ENCODE measurements around the gene ATP6V0C.

ATP6V0C gene

DNA sequence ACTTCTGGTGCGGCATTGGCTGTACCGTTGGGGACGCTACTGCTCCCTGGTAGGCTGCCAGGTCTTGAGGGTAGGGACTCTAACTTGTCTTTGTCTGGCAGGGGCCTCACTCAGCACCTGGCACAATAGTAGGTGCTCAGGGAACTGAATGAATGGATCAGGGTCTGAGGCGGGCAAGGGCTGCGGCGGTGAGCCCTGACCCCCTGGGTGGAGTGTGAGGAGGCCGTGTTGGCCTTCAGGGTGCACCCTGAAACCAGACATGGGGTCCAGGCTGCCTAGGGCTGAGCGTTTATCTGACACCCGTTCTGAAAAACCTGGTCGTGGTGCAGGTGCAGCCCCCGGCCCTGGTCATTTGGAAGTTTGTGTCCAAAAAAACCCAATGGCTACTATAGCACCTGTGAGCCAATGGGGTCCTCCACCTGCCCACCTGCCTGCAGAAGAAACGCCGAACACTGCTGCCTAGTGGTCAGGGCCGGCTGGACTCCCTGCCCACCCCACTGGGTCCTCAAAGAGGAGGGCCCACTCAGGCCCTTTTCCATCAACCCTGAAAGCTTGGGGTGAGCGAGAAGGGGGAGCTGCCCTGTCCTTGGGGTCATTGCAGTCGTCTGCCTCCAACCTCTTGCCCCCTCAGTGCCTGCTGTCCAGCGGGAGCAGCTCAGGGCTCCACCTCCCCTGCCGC, 4.9 kb upstream of the ATP6V0C start:
- no peak for DNase-seq (ENCODE audit: low spot score)

- no peak for DNase-seq (ENCODE audit: low spot score)
These were observed 2.5 kb upstream of the ATP6V0C start for GRCh38 chr16:2511128-2511800.

- no peak for DNase-seq (ENCODE audit: low spot score)
These were observed 1.6 kb upstream of the ATP6V0C start for GRCh38 chr16:2511996-2512734.

DNA sequence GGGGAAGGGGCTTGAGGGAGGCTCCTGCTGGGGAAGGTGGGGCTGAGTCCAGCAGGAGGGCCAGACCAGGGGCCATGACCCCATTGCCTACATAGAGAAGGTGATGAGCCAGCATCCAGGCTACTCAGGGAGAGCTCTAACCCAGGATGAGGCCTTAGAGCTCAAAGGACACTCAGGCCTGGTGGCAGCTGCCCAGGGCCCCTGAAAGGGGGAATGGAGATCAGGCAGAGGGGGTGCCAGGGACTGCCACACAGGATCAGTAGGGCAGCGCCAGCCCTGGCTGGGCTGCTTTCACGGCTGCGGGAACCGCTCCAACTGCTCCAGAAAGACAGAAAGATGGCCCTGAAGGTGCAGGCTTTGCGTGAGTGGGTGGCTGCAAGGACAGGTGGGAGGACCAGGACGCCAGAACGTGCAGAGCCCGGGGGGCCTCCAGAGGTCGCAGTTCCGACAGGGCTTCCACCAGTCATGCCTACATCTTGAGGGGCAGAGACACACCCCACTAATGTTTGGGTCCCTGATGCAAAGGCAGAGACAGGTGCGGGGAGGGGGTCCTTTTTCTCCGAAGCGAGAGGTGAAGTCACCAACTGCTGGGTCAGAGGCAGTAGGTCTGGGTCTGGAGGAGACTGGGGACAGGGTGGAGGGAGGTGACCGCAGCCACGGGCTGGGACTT, 882 bp upstream of the ATP6V0C start:
- DNase-seq (ENCODE audit: low spot score): no peak

DNA sequence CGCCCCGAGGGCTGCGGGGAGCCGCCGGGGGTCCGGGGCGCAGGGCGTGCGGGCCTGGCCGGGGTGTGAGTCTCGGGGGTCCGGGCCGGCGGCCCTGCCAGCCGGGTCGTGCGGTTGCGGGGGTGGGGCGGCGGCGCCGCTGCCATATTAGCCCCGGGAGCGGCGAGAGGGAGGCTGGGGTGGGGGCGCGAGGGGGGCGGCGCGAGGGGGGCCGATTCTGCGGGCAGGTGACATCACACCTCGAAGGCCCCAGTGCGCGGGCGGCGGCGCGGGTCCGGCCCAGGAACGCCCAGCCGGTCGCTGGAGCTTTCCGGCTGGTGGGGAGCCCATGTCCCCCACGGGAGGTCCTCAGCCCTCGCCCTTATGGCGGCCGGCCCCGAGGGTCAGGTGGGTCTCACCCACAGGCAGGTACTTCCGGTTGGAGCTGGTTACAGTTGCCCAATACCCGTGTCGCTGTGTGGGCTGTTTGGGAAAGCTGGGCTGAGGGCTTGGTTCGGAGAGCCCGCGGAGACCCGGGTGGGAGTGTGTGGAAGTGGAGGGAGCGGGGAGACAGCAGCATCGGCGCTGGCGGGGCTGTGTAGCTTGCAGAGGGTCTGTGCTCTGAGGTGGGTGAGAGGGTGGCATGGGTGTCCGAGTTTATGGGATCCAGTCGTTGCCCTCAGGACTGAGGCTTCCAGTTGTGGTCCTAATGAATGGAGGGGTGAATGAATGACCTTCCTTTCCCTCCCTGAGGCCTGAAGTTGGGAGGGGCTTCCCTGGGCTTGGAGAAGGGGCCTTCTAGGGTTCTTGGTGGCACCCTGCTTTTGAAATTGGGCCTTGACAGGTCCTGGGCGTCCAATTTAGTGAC, 804 bp downstream of the ATP6V0C start:
- no peak for DNase-seq (ENCODE audit: low spot score)

GRCh38 chr16:2515180-2515851, 1.6 kb downstream of the ATP6V0C start:
- DNase-seq (ENCODE audit: low spot score): no peak

GRCh38 chr16:2516391-2517240, 2.9 kb downstream of the ATP6V0C start:
- no peak for DNase-seq (ENCODE audit: low spot score)

DNA sequence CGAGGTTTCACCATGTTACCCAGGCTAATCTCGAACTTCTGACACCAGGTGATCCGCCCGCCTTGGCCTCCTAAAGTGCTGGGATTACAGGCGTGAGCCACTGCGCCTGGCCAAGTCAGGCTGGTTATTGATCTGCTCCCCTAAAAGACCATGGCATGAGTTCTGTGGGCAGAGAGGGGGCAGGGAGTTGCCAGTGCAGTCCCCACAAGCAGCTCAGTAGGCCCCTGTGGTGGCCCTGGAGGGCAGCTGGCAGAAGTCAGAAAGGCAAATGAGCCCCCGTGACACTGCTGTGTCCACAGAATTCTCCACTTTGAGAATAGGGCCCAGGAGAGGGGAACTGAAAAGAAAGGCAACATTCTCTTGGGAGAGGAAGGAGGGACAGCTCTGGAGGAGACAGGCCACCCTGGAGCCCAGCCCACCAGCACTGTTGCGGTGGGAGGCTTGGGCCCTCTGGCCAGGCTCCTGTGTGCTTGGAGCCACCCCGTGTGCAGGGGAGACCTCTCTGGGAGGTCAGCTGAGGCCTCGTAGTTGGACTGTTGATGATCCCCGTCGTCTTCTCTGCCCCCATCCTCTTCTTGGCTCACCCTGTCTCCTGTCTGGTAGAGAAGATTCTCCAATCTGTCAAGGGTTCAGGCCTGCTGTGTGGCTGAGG, 4.3 kb downstream of the ATP6V0C start:
- DNase-seq (ENCODE audit: low spot score): no peak

- DNase-seq (ENCODE audit: low spot score): no peak
These were observed 5.3 kb downstream of the ATP6V0C start for GRCh38 chr16:2518823-2519710.

GRCh38 chr16:2519711-2520080, 5.9 kb downstream of the ATP6V0C start:
- no peak for DNase-seq (ENCODE audit: low spot score)

DNA sequence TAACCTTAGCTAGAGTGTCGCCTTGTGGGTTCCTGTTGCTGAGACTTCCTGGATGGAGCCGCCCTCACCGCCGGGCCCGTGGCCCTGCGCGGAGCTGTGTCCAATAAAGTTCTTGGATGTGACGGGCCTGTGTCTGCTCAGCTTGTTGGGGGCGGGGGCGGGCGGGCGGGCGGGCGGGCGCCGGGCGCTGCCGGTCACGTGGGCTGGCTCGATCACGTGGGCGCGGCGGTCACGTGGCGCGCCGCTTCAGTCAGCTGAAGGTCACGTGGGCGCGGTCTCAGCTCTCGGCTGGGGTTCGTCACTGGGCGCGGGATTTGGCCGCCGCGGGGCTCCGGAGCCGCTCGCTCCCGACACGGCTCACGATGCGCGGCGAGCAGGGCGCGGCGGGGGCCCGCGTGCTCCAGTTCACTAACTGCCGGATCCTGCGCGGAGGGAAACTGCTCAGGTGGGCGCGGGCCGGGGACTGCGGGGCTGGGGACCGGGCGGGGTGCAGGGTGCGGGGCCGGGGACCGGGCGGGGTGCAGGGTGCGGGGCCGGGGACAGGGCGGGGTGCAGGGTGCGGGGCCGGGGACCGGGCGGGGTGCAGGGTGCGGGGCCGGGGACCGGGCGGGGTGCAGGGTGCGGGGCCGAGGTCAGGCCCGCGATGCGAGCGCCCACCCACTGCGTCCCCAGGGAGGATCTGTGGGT, 6.5 kb downstream of the ATP6V0C start, which contains the start of gene AMDHD2:
Gene AMDHD2 (plus strand): TSS at position 275 of the 687 bp plus-strand sequence. CDS start 88 bp downstream, at position 363.
- DNase-seq (ENCODE audit: low spot score): peak; percentile 82

DNA sequence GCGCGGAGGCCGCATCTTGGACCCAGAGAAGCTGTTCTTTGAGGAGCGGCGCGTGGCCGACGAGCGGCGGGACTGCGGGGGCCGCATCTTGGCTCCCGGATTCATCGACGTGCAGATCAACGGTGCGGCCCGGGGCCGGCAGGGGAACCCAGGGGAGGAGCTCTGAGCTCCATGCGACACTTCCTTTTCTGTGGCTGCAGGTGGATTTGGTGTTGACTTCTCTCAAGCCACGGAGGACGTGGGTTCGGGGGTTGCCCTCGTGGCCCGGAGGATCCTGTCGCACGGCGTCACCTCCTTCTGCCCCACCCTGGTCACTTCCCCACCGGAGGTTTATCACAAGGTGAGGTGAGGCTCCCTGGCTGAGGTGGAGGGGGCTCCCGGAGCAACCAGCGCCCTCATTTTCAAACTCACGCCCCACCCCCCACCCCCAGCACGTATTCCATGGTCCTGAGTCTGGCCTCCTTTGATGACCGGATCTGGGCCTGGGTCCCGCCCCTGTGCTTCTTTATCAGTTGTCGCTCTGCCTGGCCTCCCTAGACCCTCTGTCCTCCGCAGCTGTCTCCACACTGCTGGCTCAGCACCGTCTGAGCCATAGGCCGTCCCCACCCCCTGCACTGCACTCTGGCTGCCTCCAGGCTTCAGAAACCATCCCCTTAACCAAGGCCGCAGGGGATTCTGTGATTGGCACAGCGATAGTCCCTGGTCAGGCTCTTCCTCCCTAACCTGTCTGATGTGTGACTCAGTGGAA, 7.2 kb downstream of the ATP6V0C start:
- DNase-seq (ENCODE audit: low spot score): no peak

DNA sequence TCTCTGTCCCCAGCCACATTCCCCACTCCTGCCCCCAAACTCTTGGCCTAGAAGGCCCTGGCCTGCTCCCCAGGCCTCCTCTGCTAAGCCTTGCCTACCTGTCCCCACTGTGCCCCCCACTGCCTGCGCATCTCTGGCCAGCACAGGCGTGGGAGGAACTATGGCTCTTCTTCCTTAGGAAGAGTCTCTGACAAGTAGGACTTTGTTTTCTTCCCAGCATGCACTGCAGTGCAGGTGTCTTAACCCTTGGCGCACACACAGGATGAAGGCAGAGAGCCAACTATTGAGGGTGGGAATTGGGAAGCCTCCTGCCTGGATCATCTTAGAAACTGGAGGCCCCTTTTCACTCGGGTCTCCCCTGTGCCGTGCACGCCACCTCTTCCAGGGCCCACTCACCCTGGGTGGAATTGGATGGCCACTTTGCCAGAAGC, 10.1 kb downstream of the ATP6V0C start:
- DNase-seq (ENCODE audit: low spot score): no peak

- no peak for DNase-seq (ENCODE audit: low spot score)
These were observed 10.7 kb downstream of the ATP6V0C start for GRCh38 chr16:2524339-2524938.

DNA sequence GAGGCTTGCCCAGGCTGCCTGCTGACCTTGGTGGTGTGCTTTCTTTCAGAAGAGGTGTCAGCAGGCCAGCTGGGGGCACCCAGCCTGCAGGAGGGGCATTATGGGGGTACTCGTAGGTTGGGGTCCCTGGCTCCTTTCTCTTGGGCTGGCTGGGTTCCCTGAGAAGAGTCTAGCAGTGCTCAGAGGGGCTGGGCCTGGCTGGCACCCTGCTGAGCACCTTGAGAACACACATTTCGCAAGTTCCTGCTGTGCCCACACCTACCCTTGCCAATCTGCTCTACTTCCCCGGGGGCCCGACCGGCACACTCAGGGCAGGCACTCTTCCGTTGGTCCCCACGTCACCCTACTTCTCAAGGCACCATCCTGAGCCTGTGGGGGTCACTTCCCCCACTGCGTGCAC, 12.4 kb downstream of the ATP6V0C start:
- no peak for DNase-seq (ENCODE audit: low spot score)

GRCh38 chr16:2527071-2527783, 13.5 kb downstream of the ATP6V0C start:
- no peak for DNase-seq (ENCODE audit: low spot score)

Data from putamen (tissue), 1 donor.